K562 (cell line): ENCODE results near the gene ABCC6. TPM values are rescaled to one million over a fixed set of nuclear protein-coding genes. Genes with fewer than 3 reads are reported as not detected.

Experiments used
- ADNP ChIP-seq: fragments of 200-800 bp; sonication (Bioruptor generic); IDR thresholded peaks from 2 replicates; pipeline ENCODE4 v1.6.1; 2016; ENCODE audit warnings: missing genetic modification characterization, missing compliant biosample characterization
- E2F3 ChIP-seq: fragments of 250-450 bp; sonication (Bioruptor Pico); IDR thresholded peaks from 2 replicates; pipeline ENCODE4 v1.4.0; 2020; ENCODE audit warnings: mild to moderate bottlenecking
- KAT8 ChIP-seq: fragments of 450-650 bp; IDR thresholded peaks from 2 replicates; pipeline ENCODE4 v1.6.1; 2016; ENCODE audit warnings: low read depth, mild to moderate bottlenecking
- KLF16 ChIP-seq: IDR thresholded peaks from 2 replicates; pipeline ENCODE4 v1.6.1; 2016; ENCODE audit warnings: antibody characterized with exemption
- RAD51 ChIP-seq: fragments of 450-650 bp; IDR thresholded peaks from 2 replicates; pipeline ENCODE4 v1.7.1; 2016; ENCODE audit warnings: low read depth, mild to moderate bottlenecking, borderline replicate concordance
- REST ChIP-seq, 2 experiments: fragments of 450-650 bp; formaldehyde crosslinking in 1 of 2; IDR thresholded peaks; 2 replicates each; pipeline versions ENCODE4 v1.4.0 to v1.6.1; 2014 to 2020; ENCODE audit warnings: mild to moderate bottlenecking in 2 of 2, borderline replicate concordance in 1 of 2, low read depth in 1 of 2
- SMC3 ChIP-seq: conservative IDR thresholded peaks from 2 replicates; pipeline ENCODE4 v1.6.1; 2011; ENCODE audit warnings: low read depth, low read length, improper control_type of control experiment; ENCODE audit not compliant: insufficient read depth
- ZNF280A ChIP-seq: fragments of 450-650 bp; IDR thresholded peaks from 2 replicates; pipeline ENCODE4 v1.6.1; 2018; ENCODE audit warnings: mild to moderate bottlenecking, low read depth; ENCODE audit not compliant: partially characterized antibody
- ZNF609 ChIP-seq: sonication (generic); formaldehyde crosslinking; IDR thresholded peaks from 2 replicates; pipeline ENCODE4 v1.8.1; 2023; ENCODE audit warnings: missing genetic modification reagents, mild to moderate bottlenecking, borderline replicate concordance
- polyA plus RNA-seq, 8 experiments: library from polyadenylated mRNA; depleted of rRNA in 4 of 8; stranded (reverse) in 5 of 8; unstranded in 3 of 8; fragments of >200 nt; fragmentation: Nextera tagmentation in 2 of 8; fragmentation: Illumina TruSeq in 1 of 8; extraction: Ambion mirVana in 2 of 8; extraction: Trizol in 1 of 8; gene quantifications; 2 replicates each; pipeline versions ENCODE4 v1.2.1 to v1.2.3, GENCODE V29; 2011 to 2014; ENCODE audit warnings: inconsistent platforms in 1 of 8, missing spikeins in 1 of 8
- total RNA-seq, 7 experiments: library from RNA; depleted of rRNA in 6 of 7; stranded (reverse); fragments of >200 nt in 6 of 7; fragmentation: Illumina TruSeq in 2 of 7; extraction: Trizol in 2 of 7; gene quantifications; 2 replicates each; pipeline versions ENCODE4 v1.2.1 to v1.2.3, GENCODE V29; 2011 to 2021; ENCODE audit warnings: low replicate concordance in 1 of 7
- TF ChIP-seq, protein P1 (sequence below): fragments of 450-650 bp; formaldehyde crosslinking; IDR thresholded peaks from 2 replicates; pipeline ENCODE4 v1.4.0; 2020; ENCODE audit warnings: mild to moderate bottlenecking, moderate library complexity

ABCC6 gene
- total and polyA plus RNA-seq, 9 of the 15 experiments (the other 6 are each of a cell fraction or from before 2014, with no cell fraction given): 0.03 to 0.46 (median 0.07) TPM; not detected in 4

GRCh38 chr16:16127469-16128116 is 95.7 kb downstream of the ABCC6 start (continued):
- TF ChIP-seq, protein P1, sequence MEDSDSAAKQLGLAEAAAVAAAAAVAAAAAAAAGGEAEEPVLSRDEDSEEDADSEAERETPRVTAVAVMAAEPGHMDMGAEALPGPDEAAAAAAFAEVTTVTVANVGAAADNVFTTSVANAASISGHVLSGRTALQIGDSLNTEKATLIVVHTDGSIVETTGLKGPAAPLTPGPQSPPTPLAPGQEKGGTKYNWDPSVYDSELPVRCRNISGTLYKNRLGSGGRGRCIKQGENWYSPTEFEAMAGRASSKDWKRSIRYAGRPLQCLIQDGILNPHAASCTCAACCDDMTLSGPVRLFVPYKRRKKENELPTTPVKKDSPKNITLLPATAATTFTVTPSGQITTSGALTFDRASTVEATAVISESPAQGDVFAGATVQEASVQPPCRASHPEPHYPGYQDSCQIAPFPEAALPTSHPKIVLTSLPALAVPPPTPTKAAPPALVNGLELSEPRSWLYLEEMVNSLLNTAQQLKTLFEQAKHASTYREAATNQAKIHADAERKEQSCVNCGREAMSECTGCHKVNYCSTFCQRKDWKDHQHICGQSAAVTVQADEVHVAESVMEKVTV (CRISPR knock-in tag): peak; percentile 71
- TF ChIP-seq ZNF280A: no peak
- 0 out of 2 replicates have a peak, but pooled peaks have one; percentile 16 for TF ChIP-seq RAD51
- TF ChIP-seq SMC3: peak; percentile 75
- TF ChIP-seq ADNP (tag): peak; percentile 80
- TF ChIP-seq REST (IDR thresholded peaks at IDR 0.05; ENCODE audit: borderline replicate concordance): peak; percentile 70; the same call in 1 of the 2 replicates
- TF ChIP-seq REST (CRISPR knock-in tag; IDR thresholded peaks at IDR 0.05; ENCODE audit: low read depth): no peak
- TF ChIP-seq KLF16: 0 out of 2 replicates have a peak, but pooled peaks have one; percentile 26
- no peak for TF ChIP-seq KAT8
- TF ChIP-seq E2F3: no peak
- no peak for TF ChIP-seq ZNF609 (CRISPR knock-in tag)
